Hematopoietic multipotent progenitor cell treated with erythropoietin and hydrocortisone succinate and interleukin-3 and kit ligand, for 6 days (in vitro differentiated cells): ENCODE measurements around the gene GCN1.

Experiments used
- DNase-seq: peaks from one replicate; pipeline ENCODE4 v3.0.0-alpha.2; 2015

GCN1 gene

GRCh38 chr12:120115692-120116440 is 78.6 kb downstream of the GCN1 start:
- peak; percentile 75 for DNase-seq

- no peak for DNase-seq
Observed at GRCh38 chr12:120115066-120115465, 79.4 kb downstream of the GCN1 start.

GRCh38 chr12:120110550-120111501 is 83.7 kb downstream of the GCN1 start:
- DNase-seq, result peak; percentile 68

- no peak for DNase-seq
Observed at GRCh38 chr12:120109570-120110267, 84.8 kb downstream of the GCN1 start.

- DNase-seq, result no peak
Observed at GRCh38 chr12:120106151-120106550, 88.4 kb downstream of the GCN1 start.

GRCh38 chr12:120103371-120103770 is 91.1 kb downstream of the GCN1 start:
- DNase-seq, result no peak

- no peak for DNase-seq
Observed at GRCh38 chr12:120103044-120103338, 91.5 kb downstream of the GCN1 start.

- no peak for DNase-seq
Observed at GRCh38 chr12:120102189-120103043, 92.1 kb downstream of the GCN1 start.

- no peak for DNase-seq
Observed at GRCh38 chr12:120101617-120102016, 92.9 kb downstream of the GCN1 start.

GRCh38 chr12:120101182-120101581 is 93.3 kb downstream of the GCN1 start:
- DNase-seq, result no peak

- DNase-seq, result no peak
Observed at GRCh38 chr12:120100630-120101029, 93.9 kb downstream of the GCN1 start.

- DNase-seq, result no peak
Observed at GRCh38 chr12:120099738-120100137, 94.8 kb downstream of the GCN1 start.

- no peak for DNase-seq
Observed at GRCh38 chr12:120098756-120099470, 95.6 kb downstream of the GCN1 start.

- no peak for DNase-seq
Observed at GRCh38 chr12:120096671-120097202, 97.8 kb downstream of the GCN1 start.

GRCh38 chr12:120095736-120096135 is 98.8 kb downstream of the GCN1 start:
- DNase-seq, result no peak

GRCh38 chr12:120095331-120095730 is 99.2 kb downstream of the GCN1 start:
- no peak for DNase-seq

GRCh38 chr12:120094485-120094884 is 100.0 kb downstream of the GCN1 start:
- no peak for DNase-seq

GRCh38 chr12:120093592-120094355 is 100.7 kb downstream of the GCN1 start:
- DNase-seq, result no peak

GRCh38 chr12:120093336-120093591 is 101.3 kb downstream of the GCN1 start:
- no peak for DNase-seq

GRCh38 chr12:120092551-120093335 is 101.8 kb downstream of the GCN1 start:
- no peak for DNase-seq
